Lower lobe of right lung (tissue), 2 donors: ENCODE data around the gene SLC6A11. TPM values are rescaled to one million over a fixed set of nuclear protein-coding genes. Genes with fewer than 3 reads are reported as not detected.

ENCODE experiments used
- ATAC-seq, 2 donors: fragments of 200-7000 bp; cut with Tn5 transposase; one replicate each; pipeline ENCODE4 v1.9.1; 2020 to 2022; ENCODE audit warnings: mild to moderate bottlenecking in 2 of 2, moderate library complexity in 2 of 2
- DNase-seq: peaks from one replicate; pipeline ENCODE4 v3.0.0-alpha.2; 2020
- H3K27ac ChIP-seq: fragments of 200-600 bp; one replicate; pipeline ENCODE4 v1.8.0; 2022
- H3K27me3 ChIP-seq: fragments of 200-600 bp; one replicate; pipeline ENCODE4 v1.8.0; 2022; ENCODE audit warnings: low read depth
- H3K36me3 ChIP-seq: fragments of 200-600 bp; one replicate; pipeline ENCODE4 v1.8.0; 2022; ENCODE audit warnings: mild to moderate bottlenecking
- H3K4me1 ChIP-seq: fragments of 200-600 bp; one replicate; pipeline ENCODE4 v1.8.0; 2022
- H3K4me3 ChIP-seq: fragments of 200-600 bp; one replicate; pipeline ENCODE4 v1.8.0; 2022; ENCODE audit warnings: mild to moderate bottlenecking
- H3K9me3 ChIP-seq: fragments of 200-600 bp; one replicate; pipeline ENCODE4 v1.8.0; 2022
- CTCF ChIP-seq: fragments of 200-600 bp; IDR thresholded peaks from one replicate; pipeline ENCODE4 v1.8.0; 2022; ENCODE audit warnings: antibody characterized with exemption, mild to moderate bottlenecking
- intact Hi-C: fragments of 100-400 bp; cut with DNase I; formaldehyde crosslinking; loops from one replicate; pipeline ENCODE4 v1.11.0; 2022
- total RNA-seq: library from RNA; stranded (reverse); fragmentation: NEBNext Ultra II Directional; extraction: Animal tissue kit (Norgen Biotek cat#: 25700); gene quantifications from one replicate; pipeline ENCODE4 v1.2.1, GENCODE V29; 2021
- donor health status: DM: no; HTN: yes; CAD: no; lungs with severe emphysema.

The SLC6A11 gene
- total RNA-seq, 1 donor from 2014 or later = not detected

GRCh38 chr3:10954740-10955139 is 138.7 kb downstream of the SLC6A11 start:
- DNase-seq (no peak), ATAC-seq (no peak)
- Histone ChIP-seq H3K27ac (no peak overlapping the region), H3K4me1 (peaks cover 33% of the 10 kb centered on the region), H3K4me3 (no peak overlapping the region), H3K36me3 (no peaks in the 10 kb centered on the region), H3K9me3 (no peaks in the 10 kb centered on the region), H3K27me3 (no peaks in the 10 kb centered on the region)
- no peak for TF ChIP-seq CTCF
- intact Hi-C loops = no loop called here

- Histone ChIP-seq H3K27ac (peak overlapping the region; percentile 53), H3K9me3 (no peaks in the 10 kb centered on the region), H3K4me3 (no peak overlapping the region), H3K4me1 (peaks cover 33% of the 10 kb centered on the region), H3K27me3 (no peaks in the 10 kb centered on the region), H3K36me3 (no peaks in the 10 kb centered on the region)
- DNase-seq (no peak), ATAC-seq (no peak)
- intact Hi-C loops = no loop called here
- TF ChIP-seq CTCF = no peak
Observed at GRCh38 chr3:10955711-10956453, 139.9 kb downstream of the SLC6A11 start.

GRCh38 chr3:10956531-10956930 is 140.5 kb downstream of the SLC6A11 start:
- no peak for DNase-seq
- intact Hi-C loops = no loop called here
- peaks cover 33% of the 10 kb centered on the region for H3K4me1 ChIP-seq
- no peaks in the 10 kb centered on the region for H3K27me3 ChIP-seq
- H3K9me3 ChIP-seq = no peaks in the 10 kb centered on the region
- H3K36me3 ChIP-seq = no peaks in the 10 kb centered on the region
- no peak for ATAC-seq
- TF ChIP-seq CTCF = no peak
- H3K4me3 ChIP-seq = no peak overlapping the region
- H3K27ac ChIP-seq = peak overlapping the region; percentile 53

- H3K9me3 ChIP-seq = no peaks in the 10 kb centered on the region
- H3K27ac ChIP-seq = peak overlapping the region; percentile 53
- DNase-seq (no peak), ATAC-seq (no peak)
- no peaks in the 10 kb centered on the region for H3K27me3 ChIP-seq
- H3K4me3 ChIP-seq = no peak overlapping the region
- H3K4me1 ChIP-seq = peaks cover 33% of the 10 kb centered on the region
- intact Hi-C loops = no loop called here
- no peak for TF ChIP-seq CTCF
- H3K36me3 ChIP-seq = no peaks in the 10 kb centered on the region
Observed at GRCh38 chr3:10956986-10957385, 141.0 kb downstream of the SLC6A11 start.

GRCh38 chr3:10957976-10958749 is 142.1 kb downstream of the SLC6A11 start:
- Histone ChIP-seq H3K36me3 (no peaks in the 10 kb centered on the region), H3K27me3 (no peaks in the 10 kb centered on the region), H3K4me3 (no peak overlapping the region), H3K27ac (no peak overlapping the region), H3K4me1 (peaks cover 33% of the 10 kb centered on the region), H3K9me3 (no peaks in the 10 kb centered on the region)
- DNase-seq (peak; percentile 95), ATAC-seq (peak; percentile 85 to 91)
- intact Hi-C loops = no loop called here
- no peak for TF ChIP-seq CTCF
